RWPE2 (cell line): ENCODE measurements around the gene ACOT7.

Source experiments
- ATAC-seq: fragments of 200-7000 bp; cut with Tn5 transposase; 3 replicates; pipeline ENCODE4 v1.9.1; 2021; ENCODE audit warnings: low read depth
- DNase-seq: peaks from one replicate; pipeline ENCODE4 v3.0.0-alpha.2; 2020; ENCODE audit warnings: low spot score
- H3K27ac ChIP-seq: fragments of 450-650 bp; 2 replicates; pipeline ENCODE4 v1.5.1; 2017; ENCODE audit warnings: mild to moderate bottlenecking; ENCODE audit not compliant: poor library complexity, severe bottlenecking
- H3K27me3 ChIP-seq: fragments of 250-450 bp; sonication (Bioruptor Pico); 2 replicates; pipeline ENCODE4 v1.5.1; 2021; ENCODE audit warnings: mild to moderate bottlenecking, moderate library complexity; ENCODE audit not compliant: insufficient read depth, poor library complexity, severe bottlenecking
- H3K36me3 ChIP-seq: fragments of 250-450 bp; sonication (Bioruptor Pico); 2 replicates; pipeline ENCODE4 v1.5.1; 2020; ENCODE audit warnings: low read depth, mild to moderate bottlenecking, moderate library complexity
- H3K4me1 ChIP-seq: fragments of 250-450 bp; sonication (Bioruptor Pico); 2 replicates; pipeline ENCODE4 v1.5.1; 2021; ENCODE audit warnings: mild to moderate bottlenecking, moderate library complexity; ENCODE audit not compliant: insufficient read depth, poor library complexity, severe bottlenecking
- H3K4me3 ChIP-seq: fragments of 250-450 bp; sonication (Bioruptor Pico); 2 replicates; pipeline ENCODE4 v1.5.1; 2021; ENCODE audit warnings: mild to moderate bottlenecking, moderate library complexity; ENCODE audit not compliant: severe bottlenecking
- H3K9me3 ChIP-seq: fragments of 250-450 bp; sonication (Bioruptor Pico); 2 replicates; pipeline ENCODE4 v1.5.1; 2021; ENCODE audit warnings: mild to moderate bottlenecking, moderate library complexity; ENCODE audit not compliant: severe bottlenecking
- CTCF ChIP-seq: fragments of 450-650 bp; IDR thresholded peaks from one replicate; pipeline ENCODE4 v1.5.1; 2017; ENCODE audit warnings: mild to moderate bottlenecking, moderate library complexity; ENCODE audit not compliant: poor library complexity, severe bottlenecking

Gene ACOT7

DNA sequence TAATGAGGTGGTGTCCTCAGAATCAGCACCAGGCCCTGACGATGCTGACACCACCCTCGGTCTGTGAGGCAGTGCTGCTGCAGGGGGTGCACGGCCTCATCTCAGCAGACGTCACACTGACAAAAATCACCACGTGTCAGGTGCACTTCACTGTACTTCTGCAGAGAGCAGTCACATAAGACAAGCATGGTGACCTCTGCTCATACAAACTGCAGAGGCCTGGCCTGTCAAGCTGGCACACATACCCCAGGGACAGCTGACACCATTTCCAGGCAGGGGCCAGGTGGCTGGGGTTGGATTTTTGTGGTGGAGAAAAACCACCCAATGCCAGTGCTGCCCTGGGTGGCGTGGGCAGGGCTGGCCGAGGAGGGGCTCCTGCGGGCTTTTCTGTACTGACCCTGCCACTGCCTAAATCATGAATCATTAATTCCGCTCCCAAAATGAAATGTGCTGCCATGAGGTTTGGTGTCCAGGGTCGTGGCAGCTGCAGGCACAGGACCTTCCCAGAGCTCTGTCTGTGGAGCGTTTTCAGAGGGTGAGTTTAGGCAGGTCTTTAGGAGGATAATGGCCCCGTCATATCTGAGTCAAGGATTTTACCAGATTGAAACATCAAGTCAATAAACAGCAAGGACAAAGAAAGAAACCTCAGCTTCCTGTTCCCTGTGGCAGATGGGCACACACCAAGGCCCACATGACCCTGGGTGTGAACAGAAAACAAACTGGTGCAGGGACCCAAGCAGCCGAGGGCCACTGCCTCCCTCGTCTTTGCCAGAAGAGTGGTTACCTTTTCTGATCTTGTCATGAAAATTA is 99.3 kb downstream of the ACOT7 start:
- no peak for TF ChIP-seq CTCF
- Histone ChIP-seq H3K27ac (peak overlapping the region; percentile 38), H3K4me1 (peaks cover 4% of the 10 kb centered on the region), H3K4me3 (no peak overlapping the region), H3K27me3 (no peaks in the 10 kb centered on the region), H3K36me3 (peaks cover 34% of the 10 kb centered on the region), H3K9me3 (no peaks in the 10 kb centered on the region)
- ATAC-seq (peak; percentile 49; the same call in 1 of the 3 replicates), DNase-seq (no peak)

- Histone ChIP-seq H3K4me3 (no peak overlapping the region), H3K9me3 (no peaks in the 10 kb centered on the region), H3K27ac (no peak overlapping the region), H3K4me1 (peaks cover 4% of the 10 kb centered on the region), H3K27me3 (no peaks in the 10 kb centered on the region), H3K36me3 (peaks cover 33% of the 10 kb centered on the region)
- DNase-seq (no peak), ATAC-seq (no peak)
- TF ChIP-seq CTCF = no peak
Measured at GRCh38 chr1:6292102-6292501, 101.5 kb downstream of the ACOT7 start.

- H3K36me3 ChIP-seq = peaks cover 21% of the 10 kb centered on the region
- no peaks in the 10 kb centered on the region for H3K9me3 ChIP-seq
- H3K27ac ChIP-seq = no peak overlapping the region
- DNase-seq (no peak), ATAC-seq (no peak)
- no peak overlapping the region for H3K4me3 ChIP-seq
- no peak for TF ChIP-seq CTCF
- H3K4me1 ChIP-seq = no peaks in the 10 kb centered on the region
- H3K27me3 ChIP-seq = no peaks in the 10 kb centered on the region
Measured at GRCh38 chr1:6288665-6289064, 104.9 kb downstream of the ACOT7 start.

DNA sequence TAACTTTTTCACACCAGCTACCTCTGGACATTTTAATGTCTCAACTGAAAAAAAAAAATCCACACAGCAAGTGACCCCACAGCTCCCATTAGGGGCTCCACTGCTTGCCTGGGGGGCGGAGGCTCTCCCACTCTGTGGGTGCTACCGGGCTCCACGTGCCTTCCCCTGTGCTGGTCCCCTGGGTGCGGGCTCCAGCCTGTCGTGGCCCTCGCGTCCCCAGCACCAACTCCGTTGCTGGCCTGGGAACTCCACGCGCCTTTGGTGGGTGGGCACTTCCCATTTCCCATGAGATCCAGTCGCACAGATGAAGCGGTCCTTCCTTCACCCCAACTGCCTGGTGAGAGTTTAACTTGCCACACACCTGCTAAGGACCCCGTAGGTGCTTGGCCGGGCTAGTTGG is 105.5 kb downstream of the ACOT7 start:
- Histone ChIP-seq H3K27me3 (no peaks in the 10 kb centered on the region), H3K27ac (no peak overlapping the region), H3K4me3 (no peak overlapping the region), H3K4me1 (no peaks in the 10 kb centered on the region), H3K9me3 (no peaks in the 10 kb centered on the region), H3K36me3 (peaks cover 14% of the 10 kb centered on the region)
- DNase-seq (no peak), ATAC-seq (no peak)
- TF ChIP-seq CTCF = no peak

GRCh38 chr1:6287431-6287886 is 106.1 kb downstream of the ACOT7 start:
- no peak for TF ChIP-seq CTCF
- DNase-seq = no peak

More at GRCh38 chr1:6287431-6287886, 106.1 kb downstream of the ACOT7 start:
- Histone ChIP-seq H3K9me3 (no peaks in the 10 kb centered on the region), H3K27ac (no peak overlapping the region), H3K36me3 (peaks cover 13% of the 10 kb centered on the region), H3K27me3 (no peaks in the 10 kb centered on the region), H3K4me3 (no peak overlapping the region), H3K4me1 (no peaks in the 10 kb centered on the region)
- no peak for ATAC-seq
